NCI-H1417 treated with DMSO at 0.1 percent for 48 hours (cell line): Measurements from ENCODE around the gene PLCH2.
"Not testable (repeated sequence)": the region's sequence is repeated elsewhere in the genome, so short reads cannot be mapped to it uniquely, and the experiment has no call there.

Experiments used
- DNase-seq: peaks from one replicate; lab custom pipeline; 2025; lab: John Stamatoyannopoulos, UW

PLCH2 gene

GRCh38 chr1:2440346-2440745, 35.7 kb upstream of the PLCH2 start:
- DNase-seq: not testable (repeated sequence)

DNA sequence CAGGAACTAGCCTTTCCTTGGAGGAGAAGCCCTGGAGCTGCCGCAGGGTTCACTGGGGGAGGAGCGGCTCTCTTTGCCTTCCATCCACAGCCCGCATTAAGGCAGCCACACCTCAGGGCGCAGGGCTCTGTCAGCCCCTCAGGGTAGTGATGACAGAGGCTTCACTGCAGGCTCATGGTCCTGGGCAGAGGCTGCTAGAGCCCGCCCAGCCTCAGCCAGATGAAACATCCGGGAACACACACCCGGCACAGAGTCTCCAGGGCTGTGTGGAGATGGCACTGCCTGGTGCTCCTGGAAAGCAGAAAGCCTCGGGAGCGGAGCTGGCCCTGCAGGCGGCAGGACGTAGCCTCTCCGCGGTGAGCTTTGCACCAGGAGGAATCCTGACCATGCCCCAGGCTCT, 34.3 kb upstream of the PLCH2 start:
- DNase-seq: no peak

GRCh38 chr1:2442661-2443060, 33.4 kb upstream of the PLCH2 start:
- no peak for DNase-seq

GRCh38 chr1:2443277-2444137, 32.6 kb upstream of the PLCH2 start:
- no peak for DNase-seq

GRCh38 chr1:2444138-2444591, 31.9 kb upstream of the PLCH2 start:
- no peak for DNase-seq

- no peak for DNase-seq
Observed at GRCh38 chr1:2445162-2445822, 30.8 kb upstream of the PLCH2 start.

DNA sequence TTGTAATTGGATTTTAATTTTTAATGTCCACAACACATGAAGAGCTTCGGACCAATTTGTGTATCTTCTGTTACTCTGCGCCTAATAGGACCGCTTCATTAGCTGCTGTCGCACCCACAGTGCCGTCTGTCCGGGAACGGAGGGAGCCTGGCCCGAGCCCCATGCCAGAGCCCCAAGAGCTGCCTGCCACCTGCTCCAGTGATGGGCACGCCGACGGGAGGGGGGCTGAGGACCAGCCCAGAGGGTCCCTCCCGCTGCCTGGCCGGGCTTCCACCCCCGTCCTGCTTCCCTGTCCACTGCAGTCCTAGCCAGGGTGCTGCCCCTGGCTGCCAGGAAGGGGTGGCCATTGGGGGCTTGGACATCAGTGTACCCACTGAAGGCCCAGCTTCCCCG, 30.3 kb upstream of the PLCH2 start:
- no peak for DNase-seq

GRCh38 chr1:2446394-2446793, 29.7 kb upstream of the PLCH2 start:
- no peak for DNase-seq

GRCh38 chr1:2446861-2447260, 29.2 kb upstream of the PLCH2 start:
- DNase-seq: no peak

GRCh38 chr1:2447276-2448097, 28.6 kb upstream of the PLCH2 start:
- DNase-seq: no peak

DNA sequence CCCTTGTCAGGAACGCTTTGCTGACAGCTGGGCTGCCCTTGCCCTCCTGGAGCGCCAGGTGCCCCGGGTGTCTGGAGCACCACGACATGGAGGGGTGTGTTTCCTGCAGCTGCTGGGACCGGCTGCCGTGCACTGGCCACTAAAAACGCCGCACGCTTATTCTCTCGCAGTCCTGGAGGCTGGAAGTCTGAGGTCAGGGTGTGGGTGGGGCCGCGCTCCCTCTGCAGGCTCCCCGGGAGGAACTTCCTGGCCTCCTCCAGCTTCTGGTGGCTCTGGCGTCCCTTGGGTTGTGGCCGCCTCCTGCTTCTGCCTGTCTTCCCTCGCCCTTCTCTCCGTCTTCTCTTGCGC, 28.0 kb upstream of the PLCH2 start:
- no peak for DNase-seq

DNA sequence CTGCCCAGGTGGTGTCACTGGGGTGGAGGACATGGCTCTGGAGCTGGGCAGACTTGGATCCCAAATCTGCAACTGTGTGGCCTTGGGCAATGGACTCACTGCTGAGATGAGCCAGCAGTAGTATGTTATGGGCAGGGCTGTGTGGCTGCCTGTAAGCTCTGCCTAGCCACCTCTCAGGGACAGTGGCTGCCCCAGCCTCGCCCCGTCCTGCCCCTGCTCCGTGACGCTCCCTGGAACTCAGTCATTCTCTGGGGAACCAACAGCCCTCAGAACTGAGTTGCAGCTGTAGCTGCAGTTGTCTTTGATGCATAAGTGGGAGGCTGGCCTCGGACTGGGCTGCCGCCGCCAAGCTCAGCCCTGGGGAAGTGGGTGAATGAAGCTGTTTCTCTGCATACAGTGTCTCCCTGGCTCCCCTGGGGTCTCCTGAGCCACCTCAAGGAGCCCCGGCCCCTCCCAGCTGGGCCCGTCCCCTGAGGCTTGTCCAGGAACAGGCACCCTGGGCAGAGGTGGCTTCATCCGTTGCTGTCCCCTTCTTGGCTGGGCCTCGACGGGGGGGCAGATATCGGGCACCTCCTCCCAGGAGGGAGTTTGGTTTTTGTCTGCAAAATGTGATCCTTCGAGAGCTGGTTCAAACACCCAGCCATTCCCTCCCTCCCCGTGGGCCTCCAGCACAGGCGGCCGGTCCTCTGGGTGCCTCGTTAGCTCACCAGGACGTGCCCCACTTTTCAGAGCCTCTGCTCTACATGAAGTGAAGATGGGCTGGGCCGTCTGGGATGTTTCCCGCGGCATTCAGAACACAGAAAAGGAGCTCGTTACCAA, 26.2 kb upstream of the PLCH2 start:
- no peak for DNase-seq

DNA sequence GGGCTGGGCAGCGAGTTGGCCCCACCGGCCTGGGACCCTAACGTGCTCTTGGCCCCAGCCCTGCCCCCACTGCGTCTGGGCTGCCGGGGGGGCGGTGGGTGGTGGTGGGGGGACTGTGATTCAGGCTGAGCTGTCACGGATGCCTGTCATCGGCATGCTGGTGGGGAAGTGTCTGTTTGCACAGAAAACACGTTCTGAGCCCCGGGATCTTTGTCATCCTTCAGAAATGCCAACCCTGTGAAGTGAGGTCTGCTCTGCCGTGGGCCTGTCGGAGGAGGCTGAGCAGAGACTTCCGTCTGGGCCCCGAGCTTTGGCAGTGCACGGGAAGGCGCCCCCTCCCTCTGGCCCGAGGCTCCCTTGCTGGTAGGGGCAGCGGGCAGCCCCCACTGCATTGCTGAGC, 24.3 kb upstream of the PLCH2 start:
- no peak for DNase-seq

- DNase-seq: no peak
Observed at GRCh38 chr1:2452201-2452931, 23.7 kb upstream of the PLCH2 start.

DNA sequence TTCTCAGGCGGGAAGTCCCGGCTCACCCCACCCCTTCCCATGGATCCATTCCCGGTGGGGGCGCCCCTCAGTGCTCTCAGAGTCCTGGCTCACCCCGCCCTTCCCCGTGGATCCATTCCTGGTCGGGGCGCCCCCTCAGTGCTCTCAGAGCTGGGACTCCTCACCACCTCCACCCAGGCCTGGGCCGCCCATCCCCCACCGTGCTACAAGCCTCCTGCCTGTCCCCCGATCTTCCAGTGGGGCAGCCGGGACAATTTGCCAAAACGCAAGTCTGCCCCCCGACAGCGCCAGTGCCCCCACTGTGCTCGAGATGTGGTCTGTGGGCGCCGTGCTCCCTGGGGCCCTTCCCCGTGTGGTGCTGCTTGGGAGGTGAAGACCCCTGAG, 23.2 kb upstream of the PLCH2 start:
- DNase-seq: no peak

GRCh38 chr1:2454227-2454626, 21.9 kb upstream of the PLCH2 start:
- DNase-seq: no peak

DNA sequence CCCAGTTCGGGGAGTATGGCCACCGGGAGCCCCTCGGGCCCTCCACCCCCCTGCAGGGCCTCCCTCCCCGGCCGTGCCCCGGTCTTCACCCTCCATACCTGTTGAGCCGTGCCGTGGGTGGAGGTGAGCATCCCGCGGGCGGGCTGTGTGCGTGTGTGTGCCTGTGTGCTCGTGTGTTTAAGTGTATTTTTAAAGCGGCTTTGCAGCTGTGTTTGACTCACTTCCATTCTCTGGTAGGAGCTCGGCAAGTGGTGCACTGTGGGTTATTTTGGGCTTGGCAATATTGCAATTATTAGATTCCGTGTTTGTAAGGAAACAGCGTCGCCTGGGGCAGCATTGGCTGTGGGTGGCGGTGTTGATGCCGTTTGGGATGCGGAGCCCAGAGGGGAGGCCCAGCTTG, 20.3 kb upstream of the PLCH2 start:
- no peak for DNase-seq

- no peak for DNase-seq
Observed at GRCh38 chr1:2457444-2457843, 18.6 kb upstream of the PLCH2 start.

DNA sequence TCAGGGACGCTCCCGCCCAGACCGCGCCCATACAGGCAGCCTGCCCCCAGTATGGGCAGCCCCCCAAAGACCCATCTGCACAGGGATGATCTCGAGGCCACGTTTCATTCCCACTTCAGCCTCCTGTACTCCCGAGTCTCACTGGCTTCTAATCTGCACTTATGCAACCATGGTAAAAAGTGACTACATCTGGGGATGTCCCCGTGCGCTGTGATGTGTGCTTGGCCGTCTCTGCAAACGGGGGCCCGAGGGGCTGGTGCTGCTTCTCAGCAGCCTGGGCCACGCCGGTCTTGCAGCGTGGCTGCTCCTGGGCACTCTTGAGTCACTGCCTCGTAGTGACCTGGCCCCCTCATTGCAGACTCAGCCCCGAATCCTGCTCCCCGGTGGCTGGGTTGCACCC, 17.4 kb upstream of the PLCH2 start:
- DNase-seq: no peak

- not testable (repeated sequence) for DNase-seq
Observed at GRCh38 chr1:2459102-2459753, 16.9 kb upstream of the PLCH2 start.

- DNase-seq: no peak
Observed at GRCh38 chr1:2459757-2460156, 16.3 kb upstream of the PLCH2 start.
